Motor neuron (in vitro differentiated cells): ENCODE results near the gene ATP5PO. TPM values are rescaled to one million over a fixed set of nuclear protein-coding genes. Genes with fewer than 3 reads are reported as not detected.

ENCODE experiments used
- ATAC-seq, 8 experiments: fragments of 200-7000 bp; cut with Tn5 transposase; replicated peaks in 6 of 8; 2 replicates each; pipeline ENCODE4 v1.8.0; 2021; ENCODE audit warnings: mild to moderate bottlenecking in 8 of 8, moderate library complexity in 8 of 8
- H3K27ac ChIP-seq, 2 donors: fragments of 250-450 bp; sonication (Bioruptor Pico); 2 replicates each; pipeline ENCODE4 v1.9.0; 2021; ENCODE audit warnings: antibody characterized with exemption in 2 of 2, mild to moderate bottlenecking in 2 of 2, moderate library complexity in 1 of 2
- H3K4me1 ChIP-seq, 2 donors: fragments of 250-450 bp; sonication (Bioruptor Pico); replicated peaks in 1 of 2; 2 replicates each; pipeline ENCODE4 v1.6.1; 2021; ENCODE audit warnings: antibody characterized with exemption in 2 of 2, mild to moderate bottlenecking in 2 of 2, moderate library complexity in 1 of 2
- H3K4me3 ChIP-seq, 5 donors: fragments of 250-450 bp; sonication (Bioruptor Pico); 2 replicates each; pipeline ENCODE4 v1.9.0; 2021; ENCODE audit warnings: antibody characterized with exemption in 5 of 5, mild to moderate bottlenecking in 5 of 5, moderate library complexity in 4 of 5
- WGBS, 10 experiments: fragments of 450-650 bp; shearing (Covaris generic); methylation state at CpG; one replicate each; pipeline ENCODE4 v1.0.0; 2022; 5-methylcytosine and 5-hydroxymethylcytosine counted together
- in situ Hi-C, 9 experiments: fragments of 400-800 bp; cut with MboI; loops; one replicate each; pipeline ENCODE4 v1.15.0; 2021; ENCODE audit warnings: low sequenced_read_pairs in 9 of 9, low pct_unique_long_range_greater_than_20kb in 2 of 9; ENCODE audit not compliant: unreplicated experiment in 9 of 9
- total RNA-seq, 8 experiments: library from RNA; unstranded; fragments of 300-600 nt; gene quantifications; 2 replicates each; pipeline versions ENCODE4 v1.2.3 to v1.2.4, GENCODE V29; 2022

ATP5PO gene
- total RNA-seq, 8 experiments from 2014 or later, result 237 to 347 (median 278) TPM

GRCh38 chr21:33948096-33948950, 32.7 kb upstream of the ATP5PO start:
- H3K4me1 ChIP-seq, result peaks cover 26 to 28% of the 10 kb centered on the region in 2 donors
- in situ Hi-C loops, result no loop called here
- ATAC-seq, result peak; percentile 70 to 88 (median 83)

GRCh38 chr21:33947451-33948095, 32.0 kb upstream of the ATP5PO start:
- Histone ChIP-seq H3K27ac (peak overlapping the region; percentile 90 to 93), H3K4me1 (peaks cover 29 to 30% of the 10 kb centered on the region in 2 donors), H3K4me3 (peak overlapping the region; percentile 10 to 38 (median 23))
- 0 to 53% (median 14%) methylated on average over 1 to 9 of the region's 9 CpGs; no CpG with 5 or more reads in 1 of the 10 experiments for WGBS, 10 experiments
- ATAC-seq, result peak; percentile 91 to 99 (median 93)
- in situ Hi-C loops, result no loop called here

More at GRCh38 chr21:33948096-33948950, 32.7 kb upstream of the ATP5PO start:
- Histone ChIP-seq H3K27ac (peak overlapping the region; percentile 90 to 93), H3K4me3 (peak overlapping the region; percentile 10 to 38 (median 23))
- WGBS, 10 experiments, result 4 to 20% (median 17%) methylated on average over 5 to 6 of the region's 17 CpGs; no CpG with 5 or more reads in 6 of the 10 experiments

GRCh38 chr21:33945652-33946270, 30.2 kb upstream of the ATP5PO start:
- H3K4me1 ChIP-seq, result peaks cover 32 to 36% of the 10 kb centered on the region in 2 donors
- in situ Hi-C loops, result no loop called here
- ATAC-seq, result no peak
- WGBS, 10 experiments, result 67 to 100% (median 89%) methylated on average over 1 to 2 of the region's 2 CpGs; no CpG with 5 or more reads in 3 of the 10 experiments
- no peak overlapping the region for H3K4me3 ChIP-seq
- no peak overlapping the region for H3K27ac ChIP-seq

GRCh38 chr21:33944185-33944763, 28.7 kb upstream of the ATP5PO start:
- Histone ChIP-seq H3K27ac (no peak overlapping the region), H3K4me3 (no peak overlapping the region), H3K4me1 (peaks cover 30 to 32% of the 10 kb centered on the region in 2 donors)
- ATAC-seq, result no peak
- in situ Hi-C loops, result no loop called here
- 81 to 100% (median 100%) methylated on average over 1 of the region's 1 CpG for WGBS, 10 experiments

- Histone ChIP-seq H3K27ac (no peak overlapping the region), H3K4me3 (no peak overlapping the region), H3K4me1 (peaks cover 20 to 22% of the 10 kb centered on the region in 2 donors)
- ATAC-seq, result no peak
- in situ Hi-C loops, result no loop called here
- WGBS, 10 experiments, result 80 to 94% (median 87%) methylated on average over 1 to 2 of the region's 2 CpGs; no CpG with 5 or more reads in 4 of the 10 experiments
Measured at GRCh38 chr21:33943293-33943692, 27.7 kb upstream of the ATP5PO start.

GRCh38 chr21:33942426-33942825, 26.8 kb upstream of the ATP5PO start:
- Histone ChIP-seq H3K4me1 (peaks cover 13 to 14% of the 10 kb centered on the region in 2 donors), H3K4me3 (no peak overlapping the region), H3K27ac (no peak overlapping the region)
- in situ Hi-C loops, result no loop called here
- ATAC-seq, result peak in 1 of 8 experiments; percentile 43

GRCh38 chr21:33940881-33941245, 25.3 kb upstream of the ATP5PO start:
- in situ Hi-C loops, result no loop called here
- Histone ChIP-seq H3K4me1 (peaks cover 6 to 8% of the 10 kb centered on the region in 2 donors), H3K27ac (no peak overlapping the region), H3K4me3 (no peak overlapping the region)
- ATAC-seq, result peak in 1 of 8 experiments; percentile 25
- 33 to 100% (median 80%) methylated on average over 1 to 4 of the region's 5 CpGs; no CpG with 5 or more reads in 3 of the 10 experiments for WGBS, 10 experiments

- in situ Hi-C loops, result no loop called here
- no peak for ATAC-seq
- WGBS, 10 experiments, result 56 to 94% (median 87%) methylated on average over 6 to 15 of the region's 15 CpGs
Measured at GRCh38 chr21:33940164-33940880, 24.7 kb upstream of the ATP5PO start.

GRCh38 chr21:33939226-33939625, 23.6 kb upstream of the ATP5PO start:
- Histone ChIP-seq H3K4me1 (peaks cover 6 to 9% of the 10 kb centered on the region in 2 donors), H3K27ac (no peak overlapping the region), H3K4me3 (no peak overlapping the region)
- no peak for ATAC-seq
- in situ Hi-C loops, result no loop called here
- WGBS, 10 experiments, result 50 to 100% (median 80%) methylated on average over 1 to 3 of the region's 3 CpGs; no CpG with 5 or more reads in 1 of the 10 experiments

More at GRCh38 chr21:33940164-33940880, 24.7 kb upstream of the ATP5PO start:
- H3K27ac ChIP-seq, result no peak overlapping the region
- peaks cover 6 to 8% of the 10 kb centered on the region in 2 donors for H3K4me1 ChIP-seq
- H3K4me3 ChIP-seq, result no peak overlapping the region

GRCh38 chr21:33938381-33938780, 22.8 kb upstream of the ATP5PO start:
- in situ Hi-C loops, result no loop called here
- WGBS, 10 experiments, result 65 to 100% (median 97%) methylated on average over 1 to 3 of the region's 3 CpGs
- no peak overlapping the region for H3K4me3 ChIP-seq
- no peak overlapping the region for H3K27ac ChIP-seq
- ATAC-seq, result no peak
- peaks cover 12 to 17% of the 10 kb centered on the region in 2 donors for H3K4me1 ChIP-seq

- in situ Hi-C loops, result no loop called here
Measured at GRCh38 chr21:33937931-33938339, 22.3 kb upstream of the ATP5PO start.

GRCh38 chr21:33937146-33937545, 21.5 kb upstream of the ATP5PO start:
- in situ Hi-C loops, result no loop called here
- H3K4me1 ChIP-seq, result peaks cover 14 to 21% of the 10 kb centered on the region in 2 donors
- H3K4me3 ChIP-seq, result no peak overlapping the region
- WGBS, 10 experiments, result 90 to 100% (median 96%) methylated on average over 1 to 4 of the region's 4 CpGs; no CpG with 5 or more reads in 1 of the 10 experiments
- no peak overlapping the region for H3K27ac ChIP-seq
- ATAC-seq, result no peak

More at GRCh38 chr21:33937931-33938339, 22.3 kb upstream of the ATP5PO start:
- no peak overlapping the region for H3K27ac ChIP-seq
- H3K4me3 ChIP-seq, result no peak overlapping the region
- no peak for ATAC-seq
- peaks cover 17 to 22% of the 10 kb centered on the region in 2 donors for H3K4me1 ChIP-seq
- WGBS, 10 experiments, result 75 to 99% (median 92%) methylated on average over 5 to 14 of the region's 14 CpGs
